HG03378 (cell line): ENCODE measurements around the gene CCDC69.

Experiments
- ATAC-seq: cut with Tn5 transposase; IDR thresholded peaks from one replicate; pipeline ENCODE4 v1.9.1; 2021; ENCODE audit warnings: mild to moderate bottlenecking, moderate library complexity; ENCODE audit not compliant: unreplicated experiment

Gene CCDC69

DNA sequence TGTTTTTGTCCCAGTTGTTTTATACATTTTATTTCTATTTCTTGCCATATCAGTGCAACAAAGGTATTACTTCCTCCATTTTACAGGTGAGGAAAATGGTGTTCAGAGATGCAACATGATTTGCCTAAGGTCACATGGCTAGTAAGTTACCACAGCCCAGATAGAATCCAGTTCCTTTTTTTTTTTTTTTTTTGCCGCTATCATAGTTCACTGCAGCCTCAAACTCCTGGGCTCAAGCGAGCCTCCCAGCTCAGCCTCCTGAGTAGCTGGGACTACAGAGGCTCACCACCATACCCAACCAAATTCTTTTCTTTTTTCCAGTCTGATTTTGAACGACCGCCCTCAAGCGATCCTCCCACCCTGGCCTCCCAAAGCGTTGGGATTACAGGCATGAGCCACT, 480 bp upstream of the CCDC69 start:
- ATAC-seq = peak; percentile 37

DNA sequence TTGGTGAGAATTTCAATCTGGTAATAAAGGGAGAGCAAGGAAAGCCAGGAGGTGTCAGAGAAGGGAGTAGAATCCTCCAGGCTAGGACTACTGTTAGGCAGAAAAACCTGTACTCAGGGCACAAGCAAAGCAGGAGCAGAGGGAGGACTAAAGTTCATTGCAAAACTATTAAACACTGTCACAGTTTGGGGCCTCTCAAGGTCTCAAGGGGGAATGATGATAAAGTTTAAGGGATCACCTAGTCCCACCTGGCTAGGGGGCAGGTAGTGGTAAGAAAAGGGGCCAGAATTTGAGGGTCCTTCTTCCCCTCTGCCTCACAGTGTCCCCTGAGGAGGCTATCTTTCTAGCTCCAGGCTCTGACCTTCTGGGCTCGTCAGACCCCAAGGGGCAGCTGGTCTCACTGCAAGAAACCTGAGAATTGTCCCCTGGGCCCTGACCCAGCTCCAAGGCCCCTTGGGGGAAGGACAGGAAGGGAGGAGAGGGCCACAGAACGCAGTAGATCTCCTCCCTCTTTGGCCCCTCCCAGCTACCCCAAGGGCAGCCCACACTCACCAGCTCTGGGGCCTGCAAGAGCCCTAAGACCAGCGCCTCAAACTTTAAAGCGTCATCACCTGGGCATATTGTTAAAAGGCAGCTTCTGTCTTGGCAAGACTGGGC, 974 bp downstream of the CCDC69 start:
- ATAC-seq = peak; percentile 63

DNA sequence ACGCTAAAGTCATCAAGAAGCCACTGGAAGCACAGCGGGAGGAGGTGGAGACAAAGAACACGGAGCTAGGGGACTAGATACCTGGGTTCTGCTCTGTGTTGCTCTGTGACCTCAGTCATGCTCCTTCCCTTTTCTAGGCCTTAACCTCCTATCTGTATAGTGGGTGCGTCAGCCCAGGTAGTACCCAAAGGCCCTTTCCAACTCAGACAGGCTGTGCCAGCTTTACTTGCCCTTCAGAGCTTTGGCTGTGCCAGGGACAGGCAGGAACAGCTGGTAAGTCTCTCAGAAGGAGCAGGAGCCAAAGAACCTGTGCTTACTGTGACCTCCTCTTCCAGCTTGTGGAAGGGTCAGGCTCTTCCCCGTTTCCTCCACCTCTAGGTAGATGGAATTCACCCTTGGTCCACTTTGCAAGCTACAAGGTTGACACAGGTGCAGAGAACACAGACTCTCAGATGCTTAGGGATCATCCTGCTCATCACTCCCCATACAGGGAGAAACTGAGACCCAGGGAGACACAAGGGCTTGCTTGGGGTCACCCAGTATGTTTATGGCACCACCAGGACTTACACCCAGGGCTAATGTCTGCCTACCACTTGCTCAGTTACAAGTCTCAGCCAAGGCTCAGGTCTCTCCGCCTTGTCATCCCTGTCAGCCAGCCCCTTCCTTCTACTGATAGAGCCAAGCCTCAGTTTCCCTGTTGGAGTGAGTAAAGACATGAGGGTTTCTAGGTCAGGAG, 1.7 kb downstream of the CCDC69 start:
- ATAC-seq = no peak

DNA sequence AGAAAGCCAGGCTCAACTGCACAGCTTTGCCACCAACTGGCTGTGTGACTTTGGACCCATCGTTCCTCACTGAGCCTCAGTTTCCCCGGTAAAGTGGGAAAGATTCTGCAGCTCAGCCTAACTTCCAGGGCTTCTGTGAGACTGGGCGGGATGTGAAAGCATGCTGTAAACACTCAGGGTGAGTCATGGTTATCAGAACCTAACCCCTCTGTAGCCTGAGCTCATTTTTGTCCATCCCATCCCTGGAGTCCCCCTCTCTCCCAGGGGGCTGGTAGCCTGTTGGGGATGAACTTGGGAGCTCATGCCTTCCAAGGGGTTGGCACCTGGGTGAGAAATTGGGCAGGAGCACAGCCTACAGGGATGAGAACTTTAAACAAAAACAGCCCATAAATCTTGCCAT, 2.3 kb downstream of the CCDC69 start:
- ATAC-seq = no peak

DNA sequence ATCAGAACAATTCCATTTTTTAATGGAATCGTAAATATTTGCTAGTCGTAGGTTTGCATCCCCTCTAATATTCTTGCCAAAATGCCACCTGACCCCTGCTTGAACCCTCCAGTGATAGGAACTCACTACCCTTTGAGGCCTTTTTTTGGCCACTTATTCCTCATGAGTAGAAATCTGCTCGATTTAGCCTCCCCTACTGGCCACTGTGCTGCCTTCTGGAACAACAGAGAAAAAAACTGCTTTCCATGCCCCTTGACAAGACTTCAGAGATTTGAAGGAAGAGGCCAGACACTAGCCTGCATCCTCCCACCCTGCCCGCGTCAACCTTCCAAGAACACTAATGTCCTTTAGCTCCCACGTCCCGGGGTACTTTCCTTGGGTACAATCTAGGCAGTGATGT, 4.1 kb downstream of the CCDC69 start:
- no peak for ATAC-seq

DNA sequence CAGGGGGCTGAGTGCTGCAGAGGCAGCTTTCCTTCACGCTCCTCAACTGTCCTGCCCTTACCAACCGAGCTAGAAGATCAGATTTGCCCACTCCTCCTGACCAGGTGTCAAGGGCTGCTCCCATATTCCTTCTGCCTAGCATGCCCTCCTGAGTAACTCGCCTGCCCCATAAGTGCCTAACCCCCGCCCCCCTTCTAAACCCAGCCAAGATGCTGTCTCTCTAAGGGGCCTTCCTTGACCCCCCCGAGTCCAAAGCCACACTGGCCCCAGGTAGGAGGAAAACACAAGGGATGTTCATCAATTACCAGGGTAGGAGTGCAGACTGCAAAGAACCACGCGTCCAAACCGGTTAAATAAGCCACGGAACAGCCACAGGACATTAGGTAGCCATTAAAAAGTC, 4.8 kb downstream of the CCDC69 start:
- ATAC-seq = no peak

DNA sequence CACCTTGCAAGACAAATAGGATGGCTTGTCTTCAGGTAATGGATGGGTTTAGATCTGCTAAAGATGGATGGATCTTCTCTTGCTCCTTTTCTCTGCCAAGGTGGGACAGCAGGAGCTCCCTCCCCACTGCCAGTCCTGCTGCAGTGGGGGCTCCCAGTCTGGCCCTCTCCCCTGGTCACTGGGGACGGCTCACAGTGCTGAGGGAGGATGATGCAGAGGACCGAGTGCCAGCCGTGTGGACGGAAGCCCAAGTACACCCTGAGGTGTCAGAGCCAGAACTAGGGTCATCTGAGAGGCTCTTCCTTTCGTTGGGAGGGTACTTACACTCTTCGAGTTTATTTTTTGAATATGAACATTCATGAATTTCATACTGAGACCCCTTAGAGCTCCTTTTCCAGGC, 5.7 kb downstream of the CCDC69 start:
- no peak for ATAC-seq

DNA sequence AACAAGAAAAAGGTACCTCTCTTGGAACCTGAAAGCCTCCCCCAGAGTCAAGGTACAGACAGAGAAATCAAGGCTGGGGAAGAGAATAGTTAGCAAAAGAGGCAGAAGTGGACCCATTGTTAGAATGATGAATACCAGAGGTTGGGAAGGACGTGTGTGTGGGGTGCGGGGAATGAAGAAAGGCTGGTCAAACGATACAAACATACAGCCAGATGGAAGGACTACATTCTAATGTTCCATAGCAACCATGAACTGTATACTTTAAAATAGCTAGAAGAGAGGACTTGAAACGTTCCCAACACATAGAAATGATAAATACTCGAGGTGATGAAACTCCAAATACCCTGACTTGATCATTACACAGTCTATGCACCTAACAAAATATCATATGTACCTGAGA, 7.1 kb downstream of the CCDC69 start:
- no peak for ATAC-seq

DNA sequence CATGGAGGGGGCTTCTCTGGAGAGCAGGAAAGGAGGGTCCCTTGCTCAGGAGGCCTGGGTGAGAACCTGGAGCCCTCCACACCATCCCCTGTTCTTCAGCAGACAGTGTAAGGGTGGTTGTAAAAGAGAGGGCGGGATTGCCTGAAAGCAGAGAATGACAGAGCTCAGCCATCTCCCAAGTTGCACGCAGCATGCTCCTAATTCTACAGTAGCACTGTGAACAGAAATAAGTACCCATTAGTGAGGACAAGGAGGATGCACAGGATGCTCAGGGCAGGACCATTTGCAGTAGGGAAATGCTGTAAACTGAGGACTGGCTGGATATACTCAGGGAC, 8.4 kb downstream of the CCDC69 start:
- no peak for ATAC-seq

DNA sequence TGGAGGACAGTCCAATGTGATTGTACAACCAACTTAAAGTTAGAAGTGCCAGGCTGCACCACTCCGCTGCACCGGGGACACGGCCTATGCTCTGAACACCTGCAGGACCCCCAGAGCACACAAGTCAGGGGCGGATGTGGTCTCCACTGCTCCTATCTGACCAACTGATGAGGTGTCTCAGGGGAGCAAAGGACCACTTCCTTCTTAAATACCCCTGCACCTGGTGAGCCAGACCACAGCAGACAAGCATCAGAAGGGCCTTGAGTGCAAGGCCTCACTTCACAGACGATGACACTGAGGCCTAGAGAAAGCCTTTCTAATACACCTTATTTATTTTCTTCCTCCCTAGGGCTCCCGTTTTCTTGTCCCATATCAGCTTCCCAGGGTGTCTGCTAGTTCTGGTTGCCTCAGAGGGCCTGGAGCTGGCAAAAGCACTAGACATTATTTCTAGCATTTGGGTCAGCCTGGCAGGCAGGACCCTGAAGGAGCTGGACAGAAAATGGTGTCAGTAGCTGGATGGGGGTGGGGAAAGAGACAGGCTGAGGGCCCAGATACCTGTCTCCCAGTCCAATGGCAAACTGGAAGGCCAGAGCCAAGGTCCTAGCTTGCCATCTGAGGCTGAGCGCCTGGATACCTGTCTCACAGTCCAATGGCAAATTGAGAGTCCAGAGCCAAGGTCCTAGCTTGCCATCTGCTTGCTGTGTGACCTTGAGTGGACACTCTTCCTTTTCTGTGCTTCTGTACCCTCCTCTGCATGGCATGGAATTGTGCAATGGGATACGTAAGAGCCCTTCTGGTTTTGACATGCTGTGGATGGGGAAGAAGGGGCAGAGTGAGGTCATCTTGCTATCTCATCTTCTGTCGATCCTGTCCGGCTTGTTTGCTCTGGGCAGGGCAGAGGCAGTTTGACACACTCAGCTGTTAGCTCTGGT, 9.0 kb downstream of the CCDC69 start:
- ATAC-seq = peak; percentile 44

DNA sequence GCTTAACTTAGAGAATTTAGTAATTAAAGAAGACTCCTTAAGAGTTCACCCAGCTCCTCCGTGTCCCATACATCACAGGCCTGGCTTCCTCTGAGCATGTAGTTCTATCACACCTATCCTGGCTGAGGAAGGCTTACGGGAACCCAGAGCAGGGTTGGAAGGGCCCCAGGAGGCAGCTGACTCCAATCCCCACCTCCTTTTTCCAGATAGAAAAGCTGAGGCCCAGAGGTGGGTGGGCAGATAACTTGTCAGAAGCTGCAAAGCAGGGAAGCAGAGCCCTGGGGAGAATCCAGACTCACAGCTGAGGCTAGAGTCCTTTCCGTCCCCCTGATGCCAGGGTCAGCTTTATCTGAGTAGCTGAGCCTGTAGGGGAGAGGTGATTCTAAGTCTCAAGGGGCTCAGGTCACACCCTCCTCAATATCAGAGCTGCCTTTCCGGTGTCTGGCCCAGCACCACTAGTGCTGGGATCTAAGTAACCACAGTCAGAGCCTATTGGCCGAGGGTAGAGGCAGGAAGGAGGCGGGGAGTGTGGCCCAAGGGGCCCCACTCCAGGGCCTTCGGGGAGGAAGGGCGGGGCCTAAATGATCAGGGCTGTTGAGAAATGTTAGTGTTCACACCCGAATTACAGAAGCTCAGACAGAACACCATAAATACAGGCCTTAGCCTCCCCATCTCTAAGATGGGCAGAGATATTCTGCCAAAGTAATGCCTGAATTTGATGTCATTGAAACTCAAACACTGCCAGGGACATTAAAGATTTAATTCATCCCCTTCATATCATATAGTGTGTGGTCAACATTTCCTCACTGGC, 9.9 kb downstream of the CCDC69 start:
- ATAC-seq = peak; percentile 73

DNA sequence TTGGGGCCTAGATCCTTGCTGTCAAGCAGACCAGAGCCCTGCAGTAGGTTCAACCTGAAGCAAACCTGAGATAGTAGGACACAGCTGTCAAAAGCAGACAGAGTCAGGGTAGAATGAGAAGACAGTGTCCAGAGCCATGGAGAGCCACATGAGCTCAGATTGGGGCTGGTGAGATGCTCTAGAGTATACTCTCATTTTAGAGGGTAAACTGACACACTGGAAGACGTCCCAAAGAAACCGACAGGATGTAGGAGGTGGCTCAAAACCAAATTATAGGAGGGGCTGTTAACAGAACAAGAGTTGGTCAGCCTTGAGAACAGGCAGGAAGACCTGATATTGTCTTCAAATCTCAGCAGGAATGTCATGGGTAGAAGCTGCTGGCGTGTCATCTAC, 11.5 kb downstream of the CCDC69 start:
- ATAC-seq = no peak

DNA sequence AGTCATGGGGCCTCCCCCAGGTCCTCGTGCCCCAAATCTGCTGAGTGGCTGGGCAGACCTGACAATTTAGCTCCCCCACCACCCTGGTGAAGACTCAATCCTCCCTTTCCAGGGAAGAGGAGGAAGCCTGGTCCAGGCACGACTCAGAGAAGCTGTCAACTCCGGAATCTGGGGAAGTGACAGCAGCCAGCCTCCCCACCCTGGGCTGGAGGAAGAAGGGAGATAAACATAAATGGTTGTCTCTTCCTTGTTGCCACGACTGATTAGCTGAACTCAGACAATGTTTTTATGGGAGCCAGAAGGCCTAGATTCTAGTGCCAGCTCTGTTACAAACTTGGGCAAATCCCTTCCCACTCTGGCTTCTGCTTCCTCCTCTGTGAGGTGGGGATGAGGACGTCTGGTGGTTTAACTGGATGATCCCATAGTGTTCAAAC, 15.4 kb downstream of the CCDC69 start:
- ATAC-seq = no peak

DNA sequence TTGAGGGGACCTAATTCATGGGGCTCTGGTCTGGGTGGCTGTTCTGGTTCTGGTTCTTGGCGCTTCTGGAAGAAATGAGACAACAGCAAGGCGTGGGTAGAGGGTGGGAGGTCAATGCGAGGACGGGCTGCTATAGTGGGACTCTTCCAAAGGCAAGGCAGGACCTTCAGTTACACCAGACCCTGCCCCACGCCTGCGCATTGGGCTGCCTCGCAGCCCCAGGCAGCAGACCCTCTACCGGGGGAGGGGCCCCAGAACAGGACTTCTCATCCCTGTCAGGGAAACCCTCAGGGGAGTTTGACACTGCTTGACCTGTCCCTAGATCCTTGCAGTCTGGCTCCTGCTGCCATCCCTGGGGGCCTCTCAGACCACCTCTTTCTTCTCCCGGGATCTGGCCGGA, 18.5 kb downstream of the CCDC69 start:
- ATAC-seq = no peak

DNA sequence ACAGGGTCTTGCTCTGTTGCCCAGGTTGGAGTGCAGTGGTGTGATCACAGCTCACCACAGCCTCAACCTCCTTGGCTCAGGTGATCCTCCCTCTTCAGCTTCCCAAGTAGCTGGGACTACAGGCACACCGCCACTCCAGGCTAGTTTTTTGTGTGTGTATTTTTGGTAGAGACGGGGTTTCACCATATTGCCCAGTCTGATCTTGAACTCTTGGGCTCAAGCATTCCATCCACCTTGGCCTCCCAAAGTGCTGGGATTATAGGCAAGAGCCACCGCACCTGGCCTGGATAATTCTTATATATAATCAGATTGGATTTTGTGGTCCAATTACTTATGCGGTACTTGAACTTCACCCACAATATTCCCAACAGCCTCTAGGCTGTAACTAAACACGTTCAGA, 19.8 kb downstream of the CCDC69 start:
- no peak for ATAC-seq

DNA sequence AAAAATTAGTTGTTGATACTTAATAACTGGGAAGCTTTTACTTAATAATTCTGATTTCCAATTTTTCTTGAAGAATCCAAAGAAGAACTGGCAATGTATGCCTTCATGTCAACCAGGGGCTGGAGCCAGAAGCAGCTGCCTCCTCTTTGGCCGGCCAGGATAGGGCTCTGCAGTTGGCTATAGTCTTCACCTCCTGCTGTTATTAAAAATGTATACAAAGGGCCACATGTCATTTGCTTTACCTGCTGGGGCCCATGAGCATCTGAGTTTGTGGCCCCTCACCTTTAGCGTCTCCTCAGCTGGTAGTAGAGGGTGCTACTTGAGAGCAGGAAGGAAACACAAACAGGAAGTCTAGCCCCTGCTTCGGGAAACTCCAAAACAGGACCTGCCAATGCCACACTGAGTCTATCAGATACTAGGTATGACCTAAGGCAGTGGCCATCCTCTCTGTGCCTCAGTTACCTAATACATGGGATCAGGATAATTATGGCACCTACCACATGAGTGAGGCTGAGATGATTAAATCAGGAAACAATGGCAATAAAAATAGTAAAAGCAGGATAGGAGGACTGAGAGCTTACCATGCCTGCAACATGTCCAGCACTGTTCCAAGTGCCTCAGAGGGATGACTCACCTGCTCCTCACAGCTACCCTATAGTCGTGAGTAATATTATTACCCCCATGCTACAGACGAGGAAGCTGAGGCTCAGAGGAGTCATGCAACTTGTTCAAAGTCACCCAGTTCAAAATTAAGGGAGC, 21.3 kb downstream of the CCDC69 start:
- ATAC-seq = no peak

DNA sequence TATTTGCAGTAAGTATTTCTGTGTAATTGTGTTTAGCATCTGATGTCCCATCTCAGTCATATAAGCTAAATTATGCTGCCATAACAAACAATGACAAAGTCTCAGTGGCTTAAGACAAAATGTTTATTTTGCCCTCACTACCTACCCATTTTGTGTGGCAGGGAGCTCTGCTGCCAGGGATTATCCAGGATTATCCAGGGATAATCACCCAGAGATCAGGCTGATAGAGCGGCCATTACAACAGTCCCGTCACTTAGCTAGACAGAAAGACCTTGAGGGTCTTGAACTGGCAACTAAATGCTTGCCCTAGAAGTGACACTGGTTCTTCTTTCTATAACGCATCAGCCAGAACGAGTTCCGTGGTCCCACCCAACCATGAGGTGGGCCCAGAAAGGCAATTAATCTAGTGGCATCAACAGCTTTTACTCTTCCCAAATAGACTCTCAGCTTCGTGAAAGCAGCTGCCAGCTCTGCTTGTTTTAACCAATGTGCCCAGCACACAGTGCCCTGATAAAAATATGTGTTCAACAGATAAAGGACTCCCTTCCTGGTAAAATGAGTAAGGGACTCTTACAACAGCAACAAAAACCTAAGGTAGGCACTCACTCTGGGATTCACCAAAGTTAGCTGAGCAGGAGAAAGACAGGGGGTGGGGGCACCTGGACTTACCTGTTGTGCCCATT, 22.8 kb downstream of the CCDC69 start:
- ATAC-seq = no peak

DNA sequence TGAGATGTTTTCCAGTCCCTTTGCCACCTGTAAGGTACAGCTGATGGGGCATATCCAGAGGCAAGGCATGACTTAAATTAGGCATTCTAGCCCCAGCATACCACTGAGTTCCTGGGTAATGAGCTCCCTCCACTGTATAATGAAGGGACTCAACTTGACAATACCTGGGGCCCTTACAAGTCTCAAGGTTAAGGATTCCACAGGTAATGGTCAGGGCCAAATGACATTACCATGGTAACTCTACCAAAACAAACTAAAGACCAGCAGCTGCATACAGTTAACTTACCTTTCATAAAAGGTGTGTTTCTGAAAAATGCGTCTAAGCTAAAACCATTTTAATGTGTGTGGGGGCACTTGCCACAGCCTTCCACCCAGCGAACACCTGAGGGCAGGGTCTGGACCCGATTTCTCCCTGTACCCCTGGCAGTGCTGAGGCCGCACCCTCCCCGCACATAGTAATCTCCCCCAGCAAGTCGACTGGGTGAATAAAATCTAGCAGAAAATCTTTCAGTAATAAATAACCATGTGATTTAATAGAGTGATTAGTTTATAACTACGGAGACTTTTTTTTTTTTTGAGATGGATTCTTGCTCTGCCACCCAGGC, 24.2 kb downstream of the CCDC69 start:
- ATAC-seq = no peak

DNA sequence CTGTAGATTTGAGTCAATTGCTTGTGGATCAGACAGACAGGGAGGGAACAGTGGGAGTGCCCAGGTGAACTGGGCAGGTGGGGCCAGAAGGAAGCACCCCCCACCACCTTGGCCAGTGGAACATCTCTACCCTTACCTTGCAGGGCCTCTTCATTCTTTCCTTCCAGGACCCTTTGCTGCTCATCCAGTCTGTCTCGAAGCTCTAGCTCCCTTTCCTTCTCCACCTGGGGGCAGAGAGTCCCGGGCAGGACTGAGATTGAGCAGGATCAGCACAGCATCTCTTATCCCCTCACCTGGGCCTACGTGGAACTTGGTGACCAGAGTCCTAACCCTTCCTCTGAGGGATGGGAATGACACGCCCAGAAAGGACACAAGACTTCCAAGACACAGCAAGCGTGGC, 25.0 kb downstream of the CCDC69 start:
- no peak for ATAC-seq
